Glutamatergic neuron (in vitro differentiated cells): Measurements from ENCODE around the gene TPCN2. TPM values are rescaled to one million over a fixed set of nuclear protein-coding genes. Genes with fewer than 3 reads are reported as not detected.

ENCODE experiments used
- DNase-seq: peaks from one replicate; pipeline ENCODE4 v3.0.0; 2022
- H3K27ac Mint-ChIP-seq: one replicate; pipeline ENCODE4 v1.8.0; 2020; ENCODE audit warnings: mild to moderate bottlenecking, mixed read lengths, inconsistent platforms; ENCODE audit not compliant: unreplicated experiment
- H3K27me3 Mint-ChIP-seq: one replicate; pipeline ENCODE4 v1.8.0; 2020; ENCODE audit warnings: mild to moderate bottlenecking, moderate library complexity, mixed read lengths, inconsistent platforms; ENCODE audit not compliant: unreplicated experiment
- H3K36me3 Mint-ChIP-seq: one replicate; pipeline ENCODE4 v1.8.0; 2020; ENCODE audit warnings: mild to moderate bottlenecking, mixed read lengths, inconsistent platforms; ENCODE audit not compliant: unreplicated experiment
- H3K4me1 Mint-ChIP-seq: one replicate; pipeline ENCODE4 v1.8.0; 2020; ENCODE audit warnings: mild to moderate bottlenecking, low read depth, mixed read lengths, inconsistent platforms; ENCODE audit not compliant: unreplicated experiment
- H3K4me3 Mint-ChIP-seq: one replicate; pipeline ENCODE4 v1.8.0; 2020; ENCODE audit warnings: mild to moderate bottlenecking, mixed read lengths, inconsistent platforms; ENCODE audit not compliant: unreplicated experiment
- H3K9me3 Mint-ChIP-seq: one replicate; pipeline ENCODE4 v1.8.0; 2020; ENCODE audit warnings: mild to moderate bottlenecking, moderate library complexity, mixed read lengths, inconsistent platforms; ENCODE audit not compliant: unreplicated experiment
- CTCF ChIP-seq: fragments of 200-600 bp; sonication (generic); IDR thresholded peaks from one replicate; pipeline ENCODE4 v1.5.0; 2021; ENCODE audit not compliant: partially characterized antibody, unreplicated experiment
- total RNA-seq: library from RNA; stranded (reverse); fragmentation: NEBNext Ultra II Directional; extraction: Animal tissue kit (Norgen Biotek cat#: 25700); gene quantifications from one replicate; pipeline ENCODE4 v1.2.1, GENCODE V29; 2021; ENCODE audit not compliant: unreplicated experiment

TPCN2 gene
- total RNA-seq, 1 donor from 2014 or later, result 17.2 TPM

GRCh38 chr11:69022260-69022659, 26.5 kb upstream of the TPCN2 start:
- no peak for DNase-seq
- no peak for TF ChIP-seq CTCF
- Mint-ChIP-seq H3K36me3 (no peaks in the 10 kb centered on the region), H3K27me3 (peaks cover 7% of the 10 kb centered on the region), H3K9me3 (peaks cover 1% of the 10 kb centered on the region), H3K4me3 (peak overlapping the region; percentile 71), H3K4me1 (peaks cover 13% of the 10 kb centered on the region), H3K27ac (peak overlapping the region; percentile 26)

GRCh38 chr11:69024509-69024908, 24.2 kb upstream of the TPCN2 start:
- Mint-ChIP-seq H3K4me3 (no peak overlapping the region), H3K27me3 (peaks cover 1% of the 10 kb centered on the region), H3K27ac (no peak overlapping the region), H3K9me3 (peaks cover 1% of the 10 kb centered on the region), H3K4me1 (peaks cover 12% of the 10 kb centered on the region), H3K36me3 (no peaks in the 10 kb centered on the region)
- DNase-seq, result no peak
- TF ChIP-seq CTCF, result no peak

- Mint-ChIP-seq H3K27ac (no peak overlapping the region), H3K27me3 (peaks cover 1% of the 10 kb centered on the region), H3K4me1 (peaks cover 6% of the 10 kb centered on the region), H3K9me3 (no peaks in the 10 kb centered on the region), H3K4me3 (no peak overlapping the region), H3K36me3 (no peaks in the 10 kb centered on the region)
- DNase-seq, result no peak
- TF ChIP-seq CTCF, result no peak
These were observed 20.9 kb upstream of the TPCN2 start for GRCh38 chr11:69027704-69028372.

GRCh38 chr11:69030301-69030700, 18.4 kb upstream of the TPCN2 start:
- H3K4me3 Mint-ChIP-seq, result no peak overlapping the region
- peaks cover 6% of the 10 kb centered on the region for H3K4me1 Mint-ChIP-seq
- TF ChIP-seq CTCF, result no peak
- no peak for DNase-seq
- H3K27ac Mint-ChIP-seq, result peak overlapping the region; percentile 14
- H3K36me3 Mint-ChIP-seq, result no peaks in the 10 kb centered on the region
- peaks cover 2% of the 10 kb centered on the region for H3K9me3 Mint-ChIP-seq
- H3K27me3 Mint-ChIP-seq, result peaks cover 1% of the 10 kb centered on the region

GRCh38 chr11:69032833-69033232, 15.9 kb upstream of the TPCN2 start:
- H3K27ac Mint-ChIP-seq, result no peak overlapping the region

More at GRCh38 chr11:69032833-69033232, 15.9 kb upstream of the TPCN2 start:
- no peak for DNase-seq
- no peaks in the 10 kb centered on the region for H3K27me3 Mint-ChIP-seq
- no peaks in the 10 kb centered on the region for H3K36me3 Mint-ChIP-seq
- no peak overlapping the region for H3K4me3 Mint-ChIP-seq
- TF ChIP-seq CTCF, result no peak
- peaks cover 2% of the 10 kb centered on the region for H3K9me3 Mint-ChIP-seq
- H3K4me1 Mint-ChIP-seq, result peaks cover 6% of the 10 kb centered on the region
